ENCODE results near the gene CAPZB. TPM values are rescaled to one million over a fixed set of nuclear protein-coding genes. Genes with fewer than 3 reads are reported as not detected.

Gene CAPZB
- total RNA-seq, 1 donor from 2014 or later: 217 TPM

DNA sequence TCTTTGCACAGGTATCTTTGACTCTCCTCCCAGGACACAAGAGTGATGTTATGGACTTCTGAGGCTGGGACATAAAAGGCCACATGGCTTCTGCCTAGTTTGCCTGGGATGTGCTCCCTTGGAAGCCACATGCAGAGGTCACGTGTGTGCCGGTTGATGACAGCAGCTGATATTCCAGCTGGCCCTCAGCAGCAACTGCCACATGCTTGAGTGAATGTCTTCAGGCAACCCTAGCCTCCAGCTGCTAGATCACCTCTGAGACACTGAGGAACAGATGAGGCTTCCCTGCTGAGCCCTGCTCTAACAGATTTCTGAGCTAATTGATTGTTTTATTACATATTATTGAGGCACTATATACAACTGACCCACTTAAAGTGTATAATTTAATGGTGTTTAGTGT, 185.1 kb downstream of the CAPZB start:
- Histone ChIP-seq H3K27me3 (ENCODE audit: low read depth) (no peaks in the 10 kb centered on the region), H3K27ac (replicated peaks) (no peak overlapping the region), H3K4me1 (no peaks in the 10 kb centered on the region), H3K9me3 (replicated peaks) (peaks cover 4% of the 10 kb centered on the region), H3K4me3 (no peak overlapping the region), H3K36me3 (peaks cover 41% of the 10 kb centered on the region)
- intact Hi-C loops (cut with micrococcal nuclease): no loop called here
- TF ChIP-seq, protein P1, sequence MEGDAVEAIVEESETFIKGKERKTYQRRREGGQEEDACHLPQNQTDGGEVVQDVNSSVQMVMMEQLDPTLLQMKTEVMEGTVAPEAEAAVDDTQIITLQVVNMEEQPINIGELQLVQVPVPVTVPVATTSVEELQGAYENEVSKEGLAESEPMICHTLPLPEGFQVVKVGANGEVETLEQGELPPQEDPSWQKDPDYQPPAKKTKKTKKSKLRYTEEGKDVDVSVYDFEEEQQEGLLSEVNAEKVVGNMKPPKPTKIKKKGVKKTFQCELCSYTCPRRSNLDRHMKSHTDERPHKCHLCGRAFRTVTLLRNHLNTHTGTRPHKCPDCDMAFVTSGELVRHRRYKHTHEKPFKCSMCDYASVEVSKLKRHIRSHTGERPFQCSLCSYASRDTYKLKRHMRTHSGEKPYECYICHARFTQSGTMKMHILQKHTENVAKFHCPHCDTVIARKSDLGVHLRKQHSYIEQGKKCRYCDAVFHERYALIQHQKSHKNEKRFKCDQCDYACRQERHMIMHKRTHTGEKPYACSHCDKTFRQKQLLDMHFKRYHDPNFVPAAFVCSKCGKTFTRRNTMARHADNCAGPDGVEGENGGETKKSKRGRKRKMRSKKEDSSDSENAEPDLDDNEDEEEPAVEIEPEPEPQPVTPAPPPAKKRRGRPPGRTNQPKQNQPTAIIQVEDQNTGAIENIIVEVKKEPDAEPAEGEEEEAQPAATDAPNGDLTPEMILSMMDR (IDR thresholded peaks at IDR 0.05; ENCODE audit: borderline replicate concordance): no peak
- DNase-seq: no peak

DNA sequence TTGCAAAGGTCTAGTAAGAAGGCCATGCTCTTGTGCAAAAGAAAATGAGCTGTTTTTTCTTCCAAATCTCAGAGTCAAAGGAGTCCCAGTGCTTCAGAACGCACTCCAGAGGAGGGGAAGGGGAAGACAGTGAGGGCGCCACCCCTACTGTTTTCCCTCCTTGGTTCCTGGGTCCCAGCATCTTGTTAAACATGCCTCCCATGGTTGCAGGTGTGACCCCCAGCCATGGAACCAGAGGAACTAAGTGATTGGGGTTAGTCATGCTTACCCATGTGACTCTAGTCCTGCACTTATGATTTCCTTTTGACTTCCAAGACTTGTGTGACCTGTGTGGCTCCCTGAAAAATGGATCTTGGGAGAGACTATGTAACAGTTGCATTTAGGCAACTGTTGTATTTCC, 190.7 kb downstream of the CAPZB start:
- peaks cover 12% of the 10 kb centered on the region for H3K36me3 ChIP-seq
- TF ChIP-seq, protein P1 (IDR thresholded peaks at IDR 0.05; ENCODE audit: borderline replicate concordance): no peak
- peaks cover 3% of the 10 kb centered on the region for H3K4me1 ChIP-seq
- H3K27me3 ChIP-seq (ENCODE audit: low read depth): no peaks in the 10 kb centered on the region
- no peak overlapping the region for H3K27ac ChIP-seq (replicated peaks)
- intact Hi-C loops (cut with micrococcal nuclease): no loop called here
- peaks cover 19% of the 10 kb centered on the region for H3K9me3 ChIP-seq (replicated peaks)
- DNase-seq: no peak
- H3K4me3 ChIP-seq: no peak overlapping the region

DNA sequence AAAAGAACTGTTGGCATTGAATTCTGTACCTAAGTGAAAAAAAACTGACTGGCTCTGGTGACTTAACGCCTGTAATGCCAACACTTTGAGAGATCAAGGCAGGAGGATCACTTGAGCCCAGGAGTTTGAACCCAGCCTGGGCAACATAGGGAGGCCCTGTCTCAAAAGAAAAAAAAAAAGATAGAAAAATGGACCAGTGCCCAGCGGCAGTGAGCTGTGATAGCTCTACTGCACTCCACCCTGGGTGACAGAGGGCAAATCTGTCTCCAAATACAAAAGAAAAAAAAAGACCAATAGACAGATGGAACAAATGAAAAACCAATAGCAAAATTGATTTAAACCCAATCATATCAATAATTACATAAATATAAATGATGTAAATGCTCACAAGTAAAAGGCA, 196.1 kb downstream of the CAPZB start:
- DNase-seq: no peak
- H3K9me3 ChIP-seq (replicated peaks): peaks cover 5% of the 10 kb centered on the region
- intact Hi-C loops (cut with micrococcal nuclease): no loop called here
- H3K4me1 ChIP-seq: peaks cover 17% of the 10 kb centered on the region
- no peak overlapping the region for H3K27ac ChIP-seq (replicated peaks)
- H3K4me3 ChIP-seq: peak overlapping the region; percentile 62
- no peaks in the 10 kb centered on the region for H3K27me3 ChIP-seq (ENCODE audit: low read depth)
- peaks cover 4% of the 10 kb centered on the region for H3K36me3 ChIP-seq
- TF ChIP-seq, protein P1 (IDR thresholded peaks at IDR 0.05; ENCODE audit: borderline replicate concordance): no peak

Other genes with a start within 250 kb of the CAPZB start
- 27.6 TPM for gene EMC1, start 234.0 kb downstream of the CAPZB start, total RNA-seq
- 10.0 TPM for gene MRTO4, start 233.7 kb downstream of the CAPZB start, total RNA-seq
- gene AKR7A3, start 196.8 kb downstream of the CAPZB start, total RNA-seq: 0.14 TPM
- 43.7 TPM for gene AKR7A2, start 173.4 kb downstream of the CAPZB start, total RNA-seq
- gene SLC66A1, start 173.2 kb downstream of the CAPZB start, total RNA-seq: 5.8 TPM
- gene NBL1, start 158.8 kb upstream of the CAPZB start, total RNA-seq: 30.0 TPM
- not detected for gene HTR6, start 179.3 kb upstream of the CAPZB start, total RNA-seq